ENCODE data around the gene NET1. TPM values are rescaled to one million over a fixed set of nuclear protein-coding genes. Genes with fewer than 3 reads are reported as not detected.

Gene NET1
- total RNA-seq, 1 donor from 2014 or later, result 97.5 TPM

- peaks cover 25% of the 10 kb centered on the region for H3K27me3 Mint-ChIP-seq
- no peak for TF ChIP-seq CTCF (IDR thresholded peaks at IDR 0.05; ENCODE audit: unreplicated experiment)
Observed at GRCh38 chr10:5485948-5486852, 73.8 kb downstream of the NET1 start.

GRCh38 chr10:5486853-5487235 is 74.5 kb downstream of the NET1 start:
- Mint-ChIP-seq H3K4me1 (ENCODE audit: low read depth) (peaks cover 5% of the 10 kb centered on the region), H3K4me3 (ENCODE audit: low read depth) (no peak overlapping the region), H3K27ac (no peak overlapping the region), H3K27me3 (peaks cover 21% of the 10 kb centered on the region), H3K9me3 (ENCODE audit: low read depth) (no peaks in the 10 kb centered on the region), H3K36me3 (ENCODE audit: insufficient read depth) (no peaks in the 10 kb centered on the region)
- no peak for TF ChIP-seq CTCF (IDR thresholded peaks at IDR 0.05; ENCODE audit: unreplicated experiment)
- DNase-seq (ENCODE audit: low spot score, unreplicated experiment), result no peak

More at GRCh38 chr10:5485948-5486852, 73.8 kb downstream of the NET1 start:
- no peaks in the 10 kb centered on the region for H3K36me3 Mint-ChIP-seq (ENCODE audit: insufficient read depth)
- H3K4me3 Mint-ChIP-seq (ENCODE audit: low read depth), result no peak overlapping the region
- no peak overlapping the region for H3K27ac Mint-ChIP-seq
- peaks cover 5% of the 10 kb centered on the region for H3K4me1 Mint-ChIP-seq (ENCODE audit: low read depth)
- H3K9me3 Mint-ChIP-seq (ENCODE audit: low read depth), result no peaks in the 10 kb centered on the region
- no peak for DNase-seq (ENCODE audit: low spot score, unreplicated experiment)

GRCh38 chr10:5488272-5489161 is 76.2 kb downstream of the NET1 start:
- Mint-ChIP-seq H3K9me3 (ENCODE audit: low read depth) (peaks cover 2% of the 10 kb centered on the region), H3K36me3 (ENCODE audit: insufficient read depth) (peaks cover 2% of the 10 kb centered on the region), H3K4me3 (ENCODE audit: low read depth) (no peak overlapping the region), H3K27me3 (peaks cover 14% of the 10 kb centered on the region), H3K27ac (no peak overlapping the region), H3K4me1 (ENCODE audit: low read depth) (peaks cover 14% of the 10 kb centered on the region)
- no peak for TF ChIP-seq CTCF (IDR thresholded peaks at IDR 0.05; ENCODE audit: unreplicated experiment)
- DNase-seq (ENCODE audit: low spot score, unreplicated experiment), result no peak

- no peak overlapping the region for H3K4me3 Mint-ChIP-seq (ENCODE audit: low read depth)
- peaks cover 14% of the 10 kb centered on the region for H3K27me3 Mint-ChIP-seq
Observed at GRCh38 chr10:5490032-5490431, 77.7 kb downstream of the NET1 start.

More at GRCh38 chr10:5490032-5490431, 77.7 kb downstream of the NET1 start:
- TF ChIP-seq CTCF (IDR thresholded peaks at IDR 0.05; ENCODE audit: unreplicated experiment), result no peak
- DNase-seq (ENCODE audit: low spot score, unreplicated experiment), result no peak
- peaks cover 2% of the 10 kb centered on the region for H3K9me3 Mint-ChIP-seq (ENCODE audit: low read depth)
- H3K27ac Mint-ChIP-seq, result no peak overlapping the region
- peaks cover 2% of the 10 kb centered on the region for H3K36me3 Mint-ChIP-seq (ENCODE audit: insufficient read depth)
- H3K4me1 Mint-ChIP-seq (ENCODE audit: low read depth), result peaks cover 23% of the 10 kb centered on the region

All from progenitor cell of endocrine pancreas (in vitro differentiated cells).